PC-3 (cell line): ENCODE measurements around the gene STAT5B.

ENCODE experiments used
- EZH2phosphoT487 ChIP-seq: fragments of 300-600 bp; sonication (generic); IDR thresholded peaks from 2 replicates; pipeline ENCODE4 v1.6.1; 2018; ENCODE audit warnings: mild to moderate bottlenecking, antibody characterized with exemption, low read length, borderline replicate concordance
- TF ChIP-seq, protein P1 (sequence below): fragments of 300-600 bp; sonication (generic); conservative IDR thresholded peaks from 2 replicates; pipeline ENCODE4 v1.5.1; 2017; ENCODE audit warnings: antibody characterized with exemption, low read depth, mild to moderate bottlenecking, low read length

DNA sequence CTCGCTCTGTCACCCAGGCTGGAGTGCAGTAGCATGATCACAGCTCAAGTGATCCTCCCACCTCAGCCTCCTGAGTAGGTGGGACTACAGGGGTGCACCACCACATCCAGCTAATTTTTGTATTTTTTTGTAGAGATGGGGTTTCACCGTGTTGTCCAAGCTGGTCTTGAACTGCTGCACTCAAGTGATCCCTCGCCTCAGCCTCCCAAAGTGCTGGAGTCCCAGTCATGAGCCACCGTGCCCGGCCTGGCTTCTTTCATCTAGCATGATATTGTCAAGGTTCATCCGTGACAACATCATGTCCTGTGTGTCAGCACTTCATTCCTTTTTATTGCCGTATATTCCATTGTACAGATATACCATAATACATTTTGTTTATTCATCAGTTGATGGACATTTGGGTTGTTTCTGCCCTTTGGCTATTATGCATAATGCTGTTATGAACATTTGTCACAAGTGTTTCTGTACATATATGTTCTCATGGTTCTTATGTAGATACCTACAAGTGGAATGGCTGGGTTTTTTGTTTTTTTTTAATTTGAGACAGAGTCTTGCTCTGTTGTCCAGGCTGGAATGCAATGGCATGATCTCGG, 78.5 kb downstream of the STAT5B start:
- TF ChIP-seq, protein P1, sequence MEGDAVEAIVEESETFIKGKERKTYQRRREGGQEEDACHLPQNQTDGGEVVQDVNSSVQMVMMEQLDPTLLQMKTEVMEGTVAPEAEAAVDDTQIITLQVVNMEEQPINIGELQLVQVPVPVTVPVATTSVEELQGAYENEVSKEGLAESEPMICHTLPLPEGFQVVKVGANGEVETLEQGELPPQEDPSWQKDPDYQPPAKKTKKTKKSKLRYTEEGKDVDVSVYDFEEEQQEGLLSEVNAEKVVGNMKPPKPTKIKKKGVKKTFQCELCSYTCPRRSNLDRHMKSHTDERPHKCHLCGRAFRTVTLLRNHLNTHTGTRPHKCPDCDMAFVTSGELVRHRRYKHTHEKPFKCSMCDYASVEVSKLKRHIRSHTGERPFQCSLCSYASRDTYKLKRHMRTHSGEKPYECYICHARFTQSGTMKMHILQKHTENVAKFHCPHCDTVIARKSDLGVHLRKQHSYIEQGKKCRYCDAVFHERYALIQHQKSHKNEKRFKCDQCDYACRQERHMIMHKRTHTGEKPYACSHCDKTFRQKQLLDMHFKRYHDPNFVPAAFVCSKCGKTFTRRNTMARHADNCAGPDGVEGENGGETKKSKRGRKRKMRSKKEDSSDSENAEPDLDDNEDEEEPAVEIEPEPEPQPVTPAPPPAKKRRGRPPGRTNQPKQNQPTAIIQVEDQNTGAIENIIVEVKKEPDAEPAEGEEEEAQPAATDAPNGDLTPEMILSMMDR = no peak
- no peak for TF ChIP-seq EZH2phosphoT487
